ENCODE measurements around the gene GALNT9.

DNA sequence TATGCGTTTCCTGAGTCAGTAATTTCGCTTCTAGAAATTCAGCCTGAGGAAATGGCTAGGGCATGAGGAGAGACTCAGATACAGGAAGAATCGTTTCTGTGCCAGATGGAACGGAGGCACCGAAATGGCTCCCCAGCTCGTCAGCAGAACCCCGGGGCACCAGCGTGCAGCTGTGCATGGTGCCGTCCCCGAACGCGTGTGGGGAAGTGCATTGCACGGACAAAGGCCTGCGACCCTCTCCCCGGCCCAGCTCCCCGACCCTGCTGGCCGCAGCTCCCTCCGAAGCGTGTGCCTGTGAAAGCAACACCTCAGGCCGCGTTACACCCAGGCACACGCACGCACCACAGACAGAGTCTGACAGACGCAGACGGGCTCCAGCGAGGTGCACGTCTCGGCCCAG lies 102.3 kb downstream of the GALNT9 start:
- TF ChIP-seq, protein P1, sequence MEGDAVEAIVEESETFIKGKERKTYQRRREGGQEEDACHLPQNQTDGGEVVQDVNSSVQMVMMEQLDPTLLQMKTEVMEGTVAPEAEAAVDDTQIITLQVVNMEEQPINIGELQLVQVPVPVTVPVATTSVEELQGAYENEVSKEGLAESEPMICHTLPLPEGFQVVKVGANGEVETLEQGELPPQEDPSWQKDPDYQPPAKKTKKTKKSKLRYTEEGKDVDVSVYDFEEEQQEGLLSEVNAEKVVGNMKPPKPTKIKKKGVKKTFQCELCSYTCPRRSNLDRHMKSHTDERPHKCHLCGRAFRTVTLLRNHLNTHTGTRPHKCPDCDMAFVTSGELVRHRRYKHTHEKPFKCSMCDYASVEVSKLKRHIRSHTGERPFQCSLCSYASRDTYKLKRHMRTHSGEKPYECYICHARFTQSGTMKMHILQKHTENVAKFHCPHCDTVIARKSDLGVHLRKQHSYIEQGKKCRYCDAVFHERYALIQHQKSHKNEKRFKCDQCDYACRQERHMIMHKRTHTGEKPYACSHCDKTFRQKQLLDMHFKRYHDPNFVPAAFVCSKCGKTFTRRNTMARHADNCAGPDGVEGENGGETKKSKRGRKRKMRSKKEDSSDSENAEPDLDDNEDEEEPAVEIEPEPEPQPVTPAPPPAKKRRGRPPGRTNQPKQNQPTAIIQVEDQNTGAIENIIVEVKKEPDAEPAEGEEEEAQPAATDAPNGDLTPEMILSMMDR (IDR thresholded peaks at IDR 0.05): no peak
- TF ChIP-seq POLR2A (IDR thresholded peaks at IDR 0.05): no peak

Measured in tibial nerve (tissue), 3 donors.